ENCODE data around the gene PSD2. TPM values are rescaled to one million over a fixed set of nuclear protein-coding genes. Genes with fewer than 3 reads are reported as not detected.

PSD2 gene
- total and polyA plus RNA-seq, 8 donors, result 0.06 to 0.66 (median 0.16) TPM

GRCh38 chr5:139849501-139849900 is 53.9 kb downstream of the PSD2 start:
- Histone ChIP-seq H3K36me3 (no peaks in the 10 kb centered on the region), H3K27ac (no peak overlapping the region), H3K27me3 (no peaks in the 10 kb centered on the region), H3K4me1 (peaks cover 0 to 4% (median 0%) of the 10 kb centered on the region in 3 donors), H3K9me3 (no peaks in the 10 kb centered on the region), H3K4me3 (no peak overlapping the region)
- TF ChIP-seq CTCF (IDR thresholded peaks at IDR 0.05), result no peak
- intact Hi-C loops (cut with DNase I), result no loop called here
- FAIRE-seq (no peak), DNase-seq (peak in 1 of 6 donors; percentile 43), ATAC-seq (no peak)
- WGBS, 2 donors, result 80 to 82% methylated on average over 7 of the region's 7 CpGs

- no peaks in the 10 kb centered on the region for H3K27me3 ChIP-seq
- ATAC-seq, result no peak
- no peak for TF ChIP-seq CTCF (IDR thresholded peaks at IDR 0.05)
- H3K4me1 ChIP-seq, result peaks cover 0 to 4% (median 0%) of the 10 kb centered on the region in 3 donors
- no peak for FAIRE-seq
- WGBS, 2 donors, result 81 to 85% methylated on average over 2 of the region's 2 CpGs
- intact Hi-C loops (cut with DNase I), result no loop called here
- H3K27ac ChIP-seq, result no peak overlapping the region
- H3K9me3 ChIP-seq, result no peaks in the 10 kb centered on the region
- no peaks in the 10 kb centered on the region for H3K36me3 ChIP-seq
- DNase-seq, result no peak
- H3K4me3 ChIP-seq, result no peak overlapping the region
Observed at GRCh38 chr5:139849942-139850341, 54.3 kb downstream of the PSD2 start.

GRCh38 chr5:139850423-139851016 is 54.9 kb downstream of the PSD2 start:
- TF ChIP-seq CTCF (IDR thresholded peaks at IDR 0.05), result no peak
- Histone ChIP-seq H3K4me3 (no peak overlapping the region), H3K27me3 (no peaks in the 10 kb centered on the region), H3K27ac (no peak overlapping the region), H3K4me1 (peaks cover 0 to 4% (median 0%) of the 10 kb centered on the region in 3 donors), H3K9me3 (no peaks in the 10 kb centered on the region), H3K36me3 (no peaks in the 10 kb centered on the region)
- 84 to 91% methylated on average over 3 of the region's 3 CpGs for WGBS, 2 donors
- no peak for ATAC-seq
- DNase-seq, result no peak
- FAIRE-seq, result no peak
- intact Hi-C loops (cut with DNase I), result no loop called here

- intact Hi-C loops (cut with DNase I), result no loop called here
- ATAC-seq, result no peak
- Histone ChIP-seq H3K27me3 (no peaks in the 10 kb centered on the region), H3K9me3 (no peaks in the 10 kb centered on the region), H3K36me3 (no peaks in the 10 kb centered on the region), H3K4me3 (no peak overlapping the region), H3K27ac (no peak overlapping the region), H3K4me1 (peaks cover 0 to 2% (median 0%) of the 10 kb centered on the region in 3 donors)
- 91 to 95% methylated on average over 19 of the region's 19 CpGs for WGBS, 2 donors
- TF ChIP-seq CTCF (IDR thresholded peaks at IDR 0.05), result no peak
- FAIRE-seq, result no peak
- DNase-seq, result peak in 1 of 6 donors; percentile 29
Observed at GRCh38 chr5:139851558-139851957, 56.0 kb downstream of the PSD2 start.

DNA sequence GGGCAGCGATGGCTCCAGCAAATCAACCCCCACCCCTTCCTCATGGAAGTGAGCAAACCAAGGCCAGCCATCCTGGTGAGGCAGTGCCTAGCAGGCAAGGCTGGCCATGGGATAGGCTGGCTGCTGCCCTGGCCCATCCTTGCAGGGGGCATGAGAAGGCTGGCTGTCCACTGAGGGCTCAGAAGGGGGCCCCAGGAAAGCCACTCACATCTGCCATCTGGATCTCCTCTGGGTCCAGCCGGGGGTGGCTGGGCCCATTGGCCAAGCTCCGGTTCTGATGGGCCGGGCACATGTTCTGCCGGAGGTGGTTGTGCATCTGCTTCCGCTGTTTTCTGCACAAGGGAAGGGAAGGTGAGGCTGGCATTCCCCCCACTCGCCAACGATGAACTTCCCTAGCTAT is 57.1 kb downstream of the PSD2 start:
- no peak for ATAC-seq
- no peak overlapping the region for H3K27ac ChIP-seq
- H3K4me3 ChIP-seq, result no peak overlapping the region
- WGBS, 2 donors, result 93 to 94% methylated on average over 8 of the region's 8 CpGs
- no peak for DNase-seq
- FAIRE-seq, result no peak
- intact Hi-C loops (cut with DNase I), result no loop called here
- H3K9me3 ChIP-seq, result no peaks in the 10 kb centered on the region
- no peaks in the 10 kb centered on the region for H3K36me3 ChIP-seq
- TF ChIP-seq CTCF (IDR thresholded peaks at IDR 0.05), result no peak
- H3K27me3 ChIP-seq, result no peaks in the 10 kb centered on the region
- H3K4me1 ChIP-seq, result no peaks in the 10 kb centered on the region

Data from pancreas (tissue), 10 donors.